22Rv1 (cell line): ENCODE results near the gene ABCC9.

Source experiments
- CTCF ChIP-seq: fragments of 450-650 bp; IDR thresholded peaks from 2 replicates; pipeline ENCODE4 v1.5.1; 2017; ENCODE audit warnings: mild to moderate bottlenecking
- ZFX ChIP-seq: fragments of 450-650 bp; IDR thresholded peaks from 2 replicates; pipeline ENCODE4 v1.6.1; 2017; ENCODE audit warnings: antibody characterized with exemption, borderline replicate concordance

- TF ChIP-seq CTCF (no peak), ZFX (no peak)
Measured at GRCh38 chr12:21815306-21816062, 125.7 kb downstream of the ABCC9 start.
